ENCODE measurements around the gene MS4A18.

DNA sequence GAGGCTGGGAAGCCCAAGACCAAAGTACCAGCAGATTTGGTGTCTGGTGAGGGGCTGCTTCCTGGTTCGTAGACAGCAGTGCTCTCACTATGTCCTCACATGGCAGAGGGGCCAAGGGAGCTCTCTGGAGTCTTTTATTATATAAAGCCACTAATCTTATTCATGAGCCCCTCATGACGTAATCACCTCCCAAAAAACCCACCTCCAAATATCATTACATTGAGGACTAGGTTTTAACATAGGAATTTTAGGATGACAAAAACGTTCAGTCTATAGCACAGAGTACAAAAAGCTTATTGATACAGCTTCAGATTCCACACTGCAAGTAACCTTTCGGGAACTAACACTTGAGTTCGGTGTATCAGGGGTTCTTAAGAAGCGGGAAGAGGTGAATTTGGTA lies 4.1 kb upstream of the MS4A18 start:
- TF ChIP-seq, protein P1, sequence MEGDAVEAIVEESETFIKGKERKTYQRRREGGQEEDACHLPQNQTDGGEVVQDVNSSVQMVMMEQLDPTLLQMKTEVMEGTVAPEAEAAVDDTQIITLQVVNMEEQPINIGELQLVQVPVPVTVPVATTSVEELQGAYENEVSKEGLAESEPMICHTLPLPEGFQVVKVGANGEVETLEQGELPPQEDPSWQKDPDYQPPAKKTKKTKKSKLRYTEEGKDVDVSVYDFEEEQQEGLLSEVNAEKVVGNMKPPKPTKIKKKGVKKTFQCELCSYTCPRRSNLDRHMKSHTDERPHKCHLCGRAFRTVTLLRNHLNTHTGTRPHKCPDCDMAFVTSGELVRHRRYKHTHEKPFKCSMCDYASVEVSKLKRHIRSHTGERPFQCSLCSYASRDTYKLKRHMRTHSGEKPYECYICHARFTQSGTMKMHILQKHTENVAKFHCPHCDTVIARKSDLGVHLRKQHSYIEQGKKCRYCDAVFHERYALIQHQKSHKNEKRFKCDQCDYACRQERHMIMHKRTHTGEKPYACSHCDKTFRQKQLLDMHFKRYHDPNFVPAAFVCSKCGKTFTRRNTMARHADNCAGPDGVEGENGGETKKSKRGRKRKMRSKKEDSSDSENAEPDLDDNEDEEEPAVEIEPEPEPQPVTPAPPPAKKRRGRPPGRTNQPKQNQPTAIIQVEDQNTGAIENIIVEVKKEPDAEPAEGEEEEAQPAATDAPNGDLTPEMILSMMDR (IDR thresholded peaks at IDR 0.05) = no peak
- TF ChIP-seq POLR2A (IDR thresholded peaks at IDR 0.05) = no peak

Measured in ovary (tissue), 3 donors.